Mucosa of rectum (tissue), 2 donors: ENCODE measurements around the gene CHRND.

Experiments used
- H3K27ac ChIP-seq, 2 donors: one replicate each; pipeline ENCODE4 v1.7.0; 2013; ENCODE audit warnings: inconsistent platforms in 2 of 2, low read depth in 2 of 2, low read length in 2 of 2
- H3K27me3 ChIP-seq, 2 donors: one replicate each; pipeline ENCODE4 v1.7.0; 2013; ENCODE audit warnings: low read length in 2 of 2; ENCODE audit not compliant: control insufficient read depth in 2 of 2, insufficient read depth in 2 of 2
- H3K36me3 ChIP-seq, 2 donors: one replicate each; pipeline ENCODE4 v1.7.0; 2013; ENCODE audit warnings: low read length in 2 of 2; ENCODE audit not compliant: control insufficient read depth in 2 of 2, insufficient read depth in 2 of 2
- H3K4me1 ChIP-seq, 2 donors: one replicate each; pipeline ENCODE4 v1.7.0; 2013; ENCODE audit warnings: low read length in 2 of 2, mild to moderate bottlenecking in 1 of 2; ENCODE audit not compliant: control insufficient read depth in 2 of 2, insufficient read depth in 2 of 2
- H3K4me3 ChIP-seq, 2 donors: one replicate each; pipeline ENCODE4 v1.7.0; 2013; ENCODE audit warnings: low read length in 2 of 2
- H3K9ac ChIP-seq, 2 donors: one replicate each; pipeline ENCODE4 v1.7.0; 2013; ENCODE audit warnings: low read length in 2 of 2, low read depth in 1 of 2, mild to moderate bottlenecking in 1 of 2
- H3K9me3 ChIP-seq, 2 donors: one replicate each; pipeline ENCODE4 v1.7.0; 2013; ENCODE audit warnings: low read length in 2 of 2; ENCODE audit not compliant: control insufficient read depth in 2 of 2
- donor health status: healthy.
- donor health status: Normal muscosa, but diverticular disease.

The CHRND gene

DNA sequence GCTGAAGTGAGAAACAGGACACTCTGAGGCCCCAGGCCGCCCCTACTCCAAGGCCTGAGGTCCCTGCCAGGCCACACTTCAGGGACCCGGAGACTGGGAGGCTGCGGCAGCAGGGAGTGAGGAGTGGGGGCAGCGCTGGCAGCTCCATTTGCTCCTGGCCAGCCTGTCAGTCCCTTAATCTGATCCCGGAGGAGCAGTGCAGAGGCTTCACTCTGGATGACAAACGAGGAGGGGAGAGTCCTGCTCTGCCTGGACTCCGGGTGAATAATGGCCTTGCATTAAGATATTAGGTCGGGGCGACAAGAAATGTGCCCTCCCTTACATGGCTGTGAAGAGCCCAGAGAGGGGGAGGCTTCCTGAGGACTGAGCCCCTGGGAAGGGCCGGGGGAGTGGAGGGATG, 20.1 kb upstream of the CHRND start:
- Histone ChIP-seq H3K4me3 (no peak overlapping the region), H3K36me3 (no peaks in the 10 kb centered on the region), H3K27me3 (peaks cover 21 to 26% of the 10 kb centered on the region in 2 donors), H3K9me3 (no peaks in the 10 kb centered on the region), H3K4me1 (no peaks in the 10 kb centered on the region), H3K27ac (no peak overlapping the region), H3K9ac (no peak overlapping the region)

DNA sequence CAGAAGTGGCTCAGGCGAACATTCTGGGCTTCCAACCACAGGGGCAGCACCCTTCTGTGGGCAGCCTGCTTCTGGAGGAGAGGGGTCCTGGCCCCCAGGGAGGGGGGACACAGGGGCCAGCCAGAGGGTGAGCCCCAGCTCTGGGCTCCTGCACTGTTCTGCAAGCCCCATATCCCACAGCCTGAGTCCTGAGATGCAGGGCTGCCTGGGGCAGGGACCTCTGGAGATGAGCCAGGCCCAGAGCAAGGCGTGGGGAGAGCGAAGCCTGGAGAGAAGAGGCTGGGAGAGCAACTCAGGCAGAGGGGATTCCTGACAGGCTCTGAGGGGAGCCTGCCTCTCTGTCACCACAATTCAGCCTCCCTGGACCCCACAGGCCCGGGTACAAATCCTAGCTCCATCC, 19.3 kb upstream of the CHRND start:
- no peak overlapping the region for H3K9ac ChIP-seq
- no peak overlapping the region for H3K4me3 ChIP-seq
- no peaks in the 10 kb centered on the region for H3K36me3 ChIP-seq
- no peaks in the 10 kb centered on the region for H3K4me1 ChIP-seq
- no peak overlapping the region for H3K27ac ChIP-seq
- H3K9me3 ChIP-seq, result no peaks in the 10 kb centered on the region
- peaks cover 22 to 24% of the 10 kb centered on the region in 2 donors for H3K27me3 ChIP-seq

DNA sequence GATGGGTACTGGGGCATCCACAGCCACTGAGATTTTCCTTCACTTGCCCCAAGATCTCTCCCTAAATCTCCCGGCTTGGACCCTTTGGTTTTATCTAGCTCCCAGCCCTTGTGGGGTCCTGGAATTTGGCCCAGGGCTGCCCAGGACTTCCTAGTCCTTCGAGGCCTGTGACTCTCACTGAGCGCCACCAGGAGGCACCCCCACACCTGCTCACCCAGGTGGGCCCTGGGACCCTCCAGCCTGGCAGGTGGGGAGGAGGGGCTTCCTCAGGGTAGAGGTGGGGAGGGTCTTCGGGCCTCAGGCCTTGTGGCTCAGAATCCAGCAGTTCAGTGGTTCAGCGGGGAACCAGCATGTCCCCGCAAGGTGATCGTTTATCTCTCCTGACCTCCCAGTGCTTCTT, 17.7 kb upstream of the CHRND start:
- peaks cover 20 to 24% of the 10 kb centered on the region in 2 donors for H3K27me3 ChIP-seq
- H3K9me3 ChIP-seq, result no peaks in the 10 kb centered on the region
- H3K9ac ChIP-seq, result no peak overlapping the region
- H3K27ac ChIP-seq, result no peak overlapping the region
- H3K36me3 ChIP-seq, result no peaks in the 10 kb centered on the region
- no peak overlapping the region for H3K4me3 ChIP-seq
- H3K4me1 ChIP-seq, result no peaks in the 10 kb centered on the region

DNA sequence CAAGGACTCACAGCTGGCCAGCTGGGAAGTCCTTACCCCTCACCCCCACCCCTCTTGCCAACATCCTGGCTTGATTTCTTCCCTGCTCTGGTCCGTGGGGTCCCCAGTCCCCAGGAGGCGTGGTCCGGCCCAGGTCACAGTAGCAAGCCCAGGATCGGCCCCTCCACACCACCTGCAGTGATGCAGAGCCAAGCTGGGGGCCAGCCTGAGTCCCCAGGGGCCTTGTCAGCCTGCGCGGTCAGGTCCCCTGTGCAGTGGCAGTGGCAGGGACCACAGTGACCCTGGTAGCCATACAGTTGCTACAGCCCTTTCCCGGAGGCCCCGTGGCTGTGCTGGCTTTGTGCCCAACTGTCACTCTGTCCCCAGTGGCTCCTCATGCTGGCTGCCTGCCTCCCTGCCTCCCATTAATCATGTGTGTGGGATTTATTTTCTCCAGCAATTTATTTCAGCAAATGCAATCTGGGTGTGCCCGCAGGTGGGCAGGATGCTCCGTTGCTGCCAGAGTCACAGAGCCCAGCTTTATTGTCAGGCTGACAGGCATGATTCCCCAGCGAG, 14.5 kb upstream of the CHRND start:
- Histone ChIP-seq H3K27ac (no peak overlapping the region), H3K4me1 (no peaks in the 10 kb centered on the region), H3K9me3 (no peaks in the 10 kb centered on the region), H3K9ac (no peak overlapping the region), H3K27me3 (peaks cover 3 to 10% of the 10 kb centered on the region in 2 donors), H3K36me3 (no peaks in the 10 kb centered on the region), H3K4me3 (no peak overlapping the region)

DNA sequence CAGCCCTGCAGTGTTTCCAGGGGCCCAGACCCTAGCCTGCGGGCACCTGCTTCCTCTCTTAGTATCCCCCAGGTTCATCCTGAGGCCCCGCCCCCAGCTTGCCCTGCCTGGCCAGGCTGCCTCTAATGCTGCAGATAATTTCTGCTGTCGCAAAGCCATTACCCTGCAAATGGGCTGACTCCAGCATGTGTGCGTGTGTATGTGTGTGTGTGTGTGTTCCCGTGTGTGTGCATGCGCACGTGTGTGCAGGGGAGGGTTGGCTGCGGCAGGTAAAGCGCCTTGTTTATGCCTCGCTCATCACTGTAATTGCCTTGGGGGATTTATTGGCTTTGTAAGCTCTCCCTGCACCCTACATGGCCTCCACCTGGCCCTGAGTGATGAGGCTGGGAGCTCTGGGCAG, 13.4 kb upstream of the CHRND start:
- Histone ChIP-seq H3K9ac (no peak overlapping the region), H3K4me3 (no peak overlapping the region), H3K4me1 (no peaks in the 10 kb centered on the region), H3K36me3 (no peaks in the 10 kb centered on the region), H3K9me3 (no peaks in the 10 kb centered on the region), H3K27me3 (peaks cover 0 to 6% of the 10 kb centered on the region in 2 donors), H3K27ac (no peak overlapping the region)

DNA sequence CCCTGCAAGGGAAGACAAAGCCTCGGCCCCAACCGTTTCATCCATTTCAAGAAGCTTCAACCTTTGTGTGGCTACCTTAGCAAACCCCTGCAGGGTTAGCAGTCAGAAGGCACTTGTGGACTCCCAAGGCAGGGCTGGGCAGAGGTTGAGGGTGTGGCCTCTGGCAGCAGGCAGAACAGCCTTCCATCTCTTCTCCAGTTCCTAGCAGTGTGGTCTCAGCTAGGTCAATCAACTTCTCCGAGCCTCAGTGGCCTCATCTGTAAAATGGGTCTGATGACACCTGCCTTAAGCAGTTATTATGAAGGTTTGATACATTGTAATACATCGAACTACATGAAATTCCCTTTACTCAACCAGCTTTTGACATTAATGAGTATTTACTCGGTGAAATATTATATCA, 12.6 kb upstream of the CHRND start:
- H3K4me3 ChIP-seq, result no peak overlapping the region
- H3K9me3 ChIP-seq, result no peaks in the 10 kb centered on the region
- H3K4me1 ChIP-seq, result no peaks in the 10 kb centered on the region
- no peak overlapping the region for H3K9ac ChIP-seq
- no peaks in the 10 kb centered on the region for H3K36me3 ChIP-seq
- H3K27ac ChIP-seq, result no peak overlapping the region
- peaks cover 0 to 5% of the 10 kb centered on the region in 2 donors for H3K27me3 ChIP-seq

DNA sequence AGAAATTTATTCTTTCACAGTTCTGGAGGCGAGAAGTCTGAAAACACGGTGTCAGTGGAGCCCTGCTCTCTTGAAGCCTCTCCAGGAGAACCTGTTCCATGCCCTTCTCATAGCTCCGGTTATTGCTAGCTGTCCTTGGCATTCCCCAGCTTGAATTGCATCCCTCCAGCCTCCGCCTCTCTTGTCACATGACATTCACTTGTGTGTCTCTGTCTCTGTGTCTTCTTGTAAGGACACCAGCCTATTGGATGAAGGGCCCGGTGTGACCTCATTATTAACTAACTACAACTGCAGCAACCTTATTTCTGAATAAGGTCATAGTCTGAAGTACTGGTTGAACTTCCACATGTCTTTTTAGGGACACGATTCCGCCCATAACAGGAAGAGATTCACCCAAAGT, 10.3 kb upstream of the CHRND start:
- Histone ChIP-seq H3K4me3 (no peak overlapping the region), H3K27ac (no peak overlapping the region), H3K27me3 (peaks cover 3 to 5% of the 10 kb centered on the region in 2 donors), H3K9ac (no peak overlapping the region), H3K4me1 (no peaks in the 10 kb centered on the region), H3K36me3 (no peaks in the 10 kb centered on the region), H3K9me3 (no peaks in the 10 kb centered on the region)

DNA sequence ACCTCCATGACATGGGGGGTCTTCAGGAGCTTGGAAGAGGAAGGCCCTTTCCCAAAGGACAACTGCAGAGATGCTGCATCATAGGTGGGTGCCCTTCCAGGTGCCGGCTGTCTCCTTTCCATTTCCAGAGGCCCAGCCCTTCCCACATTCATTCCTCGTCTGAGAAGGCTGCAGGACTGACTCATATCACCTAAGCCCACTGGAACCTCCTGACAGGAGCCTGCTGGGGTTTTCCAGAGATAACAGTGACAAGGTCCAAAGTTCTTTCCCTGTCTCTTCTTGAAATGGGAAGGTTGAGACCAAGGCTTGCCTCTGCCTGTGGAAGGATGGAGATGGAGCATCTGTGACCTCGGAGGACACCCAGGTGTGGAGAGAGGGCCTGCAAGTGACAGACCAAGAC, 9.4 kb upstream of the CHRND start:
- Histone ChIP-seq H3K27me3 (peaks cover 3 to 7% of the 10 kb centered on the region in 2 donors), H3K9me3 (no peaks in the 10 kb centered on the region), H3K9ac (no peak overlapping the region), H3K36me3 (no peaks in the 10 kb centered on the region), H3K4me1 (no peaks in the 10 kb centered on the region), H3K27ac (no peak overlapping the region), H3K4me3 (no peak overlapping the region)

DNA sequence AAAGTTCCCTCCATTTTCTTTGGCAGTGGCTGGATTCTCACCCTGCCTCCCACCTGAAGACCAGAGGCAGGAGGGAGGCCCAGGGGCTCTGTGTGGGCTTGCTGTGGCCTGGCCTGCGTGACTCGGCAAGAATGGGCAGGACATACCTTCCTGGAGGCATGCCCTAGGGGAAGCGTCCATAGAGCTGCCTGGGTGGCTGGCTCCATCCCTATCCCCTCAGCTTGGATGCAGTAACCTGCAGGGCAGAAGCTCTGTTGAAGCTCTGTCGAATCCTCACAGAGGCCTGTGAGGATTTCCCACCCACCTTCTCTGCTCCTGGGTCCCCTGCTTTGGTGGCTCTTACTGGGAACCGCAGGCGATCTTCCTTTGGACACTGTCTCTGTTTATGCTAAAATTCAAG, 7.1 kb upstream of the CHRND start:
- Histone ChIP-seq H3K36me3 (no peaks in the 10 kb centered on the region), H3K27me3 (peaks cover 12 to 13% of the 10 kb centered on the region in 2 donors), H3K4me1 (no peaks in the 10 kb centered on the region), H3K9ac (no peak overlapping the region), H3K4me3 (no peak overlapping the region), H3K27ac (no peak overlapping the region), H3K9me3 (no peaks in the 10 kb centered on the region)

DNA sequence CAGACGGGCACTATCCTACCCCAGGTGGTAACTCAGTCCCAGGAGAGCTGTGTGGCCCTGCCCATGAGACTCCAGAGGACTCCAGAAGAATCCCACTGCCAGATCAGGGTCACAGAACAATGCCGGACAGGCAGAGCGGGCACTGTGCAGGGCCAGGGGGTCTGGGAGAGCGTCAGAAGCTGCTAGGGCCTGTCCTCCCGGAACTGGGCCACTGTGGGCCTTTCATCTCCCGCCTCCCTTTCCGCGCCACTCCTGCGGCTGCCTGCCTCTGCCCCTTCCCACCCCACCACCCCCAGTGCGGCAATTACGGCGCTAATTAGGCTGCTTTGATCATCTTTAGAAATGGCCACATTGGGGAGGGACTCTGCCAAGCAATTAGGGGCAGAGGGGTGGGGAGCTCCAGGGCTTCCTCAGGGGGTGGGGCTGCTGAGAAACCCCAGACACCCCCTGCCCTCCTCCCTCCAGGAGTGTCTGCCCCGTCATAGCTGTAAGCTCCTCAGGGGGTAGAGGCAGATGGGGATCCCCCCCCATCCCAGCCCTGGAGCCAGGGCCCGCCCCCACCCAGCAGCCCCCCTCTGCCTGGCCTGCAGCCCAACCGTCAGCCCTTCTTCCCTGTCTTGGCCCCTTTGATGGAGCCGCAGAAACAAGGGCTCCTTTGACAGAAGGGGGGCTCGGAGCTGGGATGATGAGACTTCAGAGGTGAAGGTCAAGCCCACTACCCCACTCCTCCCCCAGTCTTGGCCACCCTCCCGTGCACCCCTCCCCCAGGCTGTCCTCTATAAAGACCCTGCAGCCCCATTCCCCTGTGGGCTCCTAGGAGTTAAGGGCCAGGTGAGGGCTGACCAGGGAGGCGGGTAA, 6.2 kb upstream of the CHRND start, which contains the start of gene PRSS56:
Gene PRSS56, plus strand, starts transcription at position 808 of the 858 bp plus-strand sequence. CDS start 211 bp downstream, outside the sequence.
- H3K9me3 ChIP-seq, result no peaks in the 10 kb centered on the region
- H3K4me1 ChIP-seq, result no peaks in the 10 kb centered on the region
- H3K27ac ChIP-seq, result no peak within 1 kb of the TSS
- no peak within 1 kb of the TSS for H3K4me3 ChIP-seq
- no peaks in the 10 kb centered on the region for H3K36me3 ChIP-seq
- H3K27me3 ChIP-seq, result peaks cover 20% of the 10 kb centered on the region in 2 donors
- H3K9ac ChIP-seq, result no peak within 1 kb of the TSS
